SU-DHL-6 (cell line): ENCODE measurements around the gene AP1S3.

Experiments used
- CTCF ChIP-seq: fragments of 200-600 bp; sonication (generic); IDR thresholded peaks from one replicate; pipeline ENCODE4 v1.5.1; 2017; ENCODE audit warnings: antibody characterized with exemption, mild to moderate bottlenecking, low read length, moderate library complexity; ENCODE audit not compliant: insufficient read depth, poor library complexity, severe bottlenecking
- EZH2phosphoT487 ChIP-seq: fragments of 200-600 bp; sonication (generic), shearing (Covaris generic); conservative IDR thresholded peaks from 2 replicates; pipeline ENCODE4 v1.6.1; 2018; ENCODE audit warnings: mild to moderate bottlenecking, antibody characterized with exemption, low read length, moderate library complexity, mixed read lengths

- TF ChIP-seq CTCF, result no peak
- no peak for TF ChIP-seq EZH2phosphoT487
Measured at GRCh38 chr2:223712642-223713041, 124.7 kb downstream of the AP1S3 start.
